HG03521 (cell line): Measurements from ENCODE around the gene MAPK8IP1.
A peak's percentile ranks its signal among the peaks of the same experiment; 100 is the strongest.

Experiments
- ATAC-seq: cut with Tn5 transposase; IDR thresholded peaks from one replicate; pipeline ENCODE4 v1.9.1; 2021; ENCODE audit warnings: mild to moderate bottlenecking, moderate library complexity; ENCODE audit not compliant: unreplicated experiment

The MAPK8IP1 gene

DNA sequence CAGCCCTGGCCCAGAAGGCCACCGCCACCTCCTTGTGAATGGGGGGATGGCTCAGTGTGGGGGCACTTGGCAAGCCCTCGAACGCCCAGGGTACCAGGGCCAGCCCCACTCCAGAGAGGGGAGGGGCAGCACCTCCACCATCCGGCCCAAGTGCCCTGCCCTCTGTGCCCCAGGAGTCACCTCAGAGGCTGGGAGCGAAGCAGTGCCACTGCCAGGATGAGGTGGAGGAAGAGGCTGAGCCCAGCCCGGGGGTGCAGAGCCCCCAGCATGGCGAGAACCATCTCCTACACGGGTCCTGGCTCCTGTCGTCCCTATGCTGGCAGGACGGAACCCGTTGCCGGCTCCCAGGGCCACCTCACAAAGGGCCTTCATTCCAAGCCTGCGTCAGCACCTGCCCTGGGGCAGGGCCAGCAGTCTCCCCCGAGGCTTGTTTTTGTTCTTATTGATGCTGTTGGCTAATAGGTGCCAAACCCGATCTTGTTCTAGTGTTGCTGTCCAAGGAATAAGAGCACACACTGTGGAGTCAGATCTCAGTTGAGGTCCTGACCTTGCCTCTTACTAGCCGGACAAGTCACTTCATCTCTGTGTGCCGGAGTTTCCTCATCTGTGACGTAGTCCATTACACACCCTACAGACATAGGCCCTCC lies 21.6 kb downstream of the MAPK8IP1 start, which contains the start of gene FREY1:
Gene FREY1, minus strand, starts transcription at position 307 of the 647 bp plus-strand sequence. Its CDS starts 26 bp downstream, at position 281.
- no peak for ATAC-seq

GRCh38 chr11:45907911-45908370 lies 22.5 kb downstream of the MAPK8IP1 start:
- no peak for ATAC-seq

GRCh38 chr11:45909594-45910475 lies 24.4 kb downstream of the MAPK8IP1 start:
- no peak for ATAC-seq

DNA sequence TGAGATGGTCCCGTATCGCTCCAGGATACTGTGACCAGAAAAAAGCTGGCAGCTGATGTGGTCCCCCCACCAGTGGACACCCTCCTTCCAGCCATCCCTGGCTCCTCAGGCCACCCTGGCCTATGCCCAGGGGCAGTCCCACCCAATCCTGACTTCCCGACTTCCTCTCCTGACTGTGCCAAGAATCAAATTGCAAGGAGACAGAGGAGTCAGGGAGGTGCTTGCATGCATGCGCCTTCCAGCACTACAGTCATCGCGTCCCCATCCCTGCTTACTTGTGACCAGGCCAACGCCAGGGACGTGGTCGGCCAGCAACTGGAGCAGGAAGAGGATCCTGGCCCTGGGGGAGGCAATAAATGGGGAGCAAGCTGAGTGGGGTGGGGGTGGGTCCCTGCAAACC lies 25.2 kb downstream of the MAPK8IP1 start:
- ATAC-seq, result no peak

GRCh38 chr11:45913514-45913913 lies 28.1 kb downstream of the MAPK8IP1 start:
- ATAC-seq, result no peak

- ATAC-seq, result no peak
Observed at GRCh38 chr11:45913942-45914635, 28.6 kb downstream of the MAPK8IP1 start.

- ATAC-seq, result no peak
Observed at GRCh38 chr11:45915446-45915845, 30.0 kb downstream of the MAPK8IP1 start.

- ATAC-seq, result no peak
Observed at GRCh38 chr11:45917286-45917622, 31.8 kb downstream of the MAPK8IP1 start.

DNA sequence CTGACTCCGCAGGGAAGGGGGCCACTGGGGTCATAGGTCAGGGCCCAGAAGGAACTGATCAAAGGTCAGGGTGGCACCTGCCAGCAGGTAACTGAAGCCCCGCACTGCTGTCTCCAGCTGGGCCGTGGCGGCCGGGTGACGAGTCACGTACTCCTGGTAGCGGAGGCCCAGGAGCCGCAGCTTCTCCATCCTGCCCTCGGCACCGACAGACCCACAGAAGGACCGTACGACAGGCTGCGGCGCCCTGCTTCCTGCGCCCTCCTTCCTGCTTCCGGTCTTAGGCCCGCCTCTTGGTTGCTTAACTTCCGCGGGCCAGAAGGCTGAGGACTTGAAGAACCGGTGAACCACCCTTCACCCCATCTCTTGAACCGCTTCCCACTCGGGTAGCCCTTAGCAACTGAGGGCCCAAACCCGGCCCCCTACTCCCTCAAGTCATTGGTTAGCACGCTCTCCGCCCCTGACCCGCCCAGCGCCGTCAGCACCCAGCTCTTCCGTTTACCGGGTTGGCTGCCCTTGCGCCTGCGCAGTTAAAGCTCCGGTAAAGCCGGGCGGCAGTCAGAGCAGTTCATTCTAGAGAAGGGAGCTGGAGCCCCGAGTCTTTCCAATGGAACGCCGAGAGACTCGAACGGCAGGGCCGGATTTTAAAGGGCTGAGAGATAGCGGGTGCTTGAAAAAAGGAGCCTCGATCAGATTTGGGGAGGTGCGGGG lies 32.3 kb downstream of the MAPK8IP1 start, which contains the start of gene PEX16:
Gene PEX16, minus strand, starts transcription at position 255 of the 708 bp plus-strand sequence. Its CDS starts 66 bp downstream, at position 189.
- peak; percentile 91 for ATAC-seq

GRCh38 chr11:45918331-45918941 lies 33.0 kb downstream of the MAPK8IP1 start:
- peak; percentile 24 for ATAC-seq

DNA sequence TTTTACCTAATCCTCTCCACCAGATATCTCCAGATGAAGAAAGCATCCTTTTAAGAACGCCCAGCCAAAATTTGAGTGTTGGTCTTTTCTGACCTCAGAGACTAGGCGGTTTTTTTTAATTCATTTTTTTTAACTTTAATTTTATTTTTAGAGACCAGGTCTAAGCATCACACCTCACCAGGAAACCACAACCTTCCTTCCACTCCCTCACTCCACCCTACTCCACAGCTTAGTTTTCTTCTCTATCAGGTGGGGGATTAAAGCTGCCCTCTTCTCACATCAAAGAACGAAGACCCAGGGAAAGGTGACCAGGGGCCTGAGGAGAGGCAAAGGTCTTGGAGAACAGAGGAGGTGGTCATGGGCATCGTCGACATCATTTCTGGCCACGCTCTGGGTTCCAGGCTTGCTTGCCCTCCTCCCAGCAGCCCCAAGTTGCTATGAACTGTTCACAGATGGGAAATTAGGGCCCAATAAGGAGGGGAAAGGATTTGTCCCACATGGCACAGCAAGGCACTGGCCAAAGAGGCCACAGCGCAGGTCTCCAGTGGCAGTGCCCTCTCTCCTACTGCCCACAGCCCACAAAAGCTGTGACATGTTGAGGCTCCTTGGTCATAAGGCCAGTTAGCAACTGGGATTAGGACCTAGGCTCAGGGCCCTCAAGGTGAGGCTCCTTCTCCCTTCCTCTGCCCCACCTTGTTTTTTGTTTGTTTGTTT lies 33.7 kb downstream of the MAPK8IP1 start:
- no peak for ATAC-seq

DNA sequence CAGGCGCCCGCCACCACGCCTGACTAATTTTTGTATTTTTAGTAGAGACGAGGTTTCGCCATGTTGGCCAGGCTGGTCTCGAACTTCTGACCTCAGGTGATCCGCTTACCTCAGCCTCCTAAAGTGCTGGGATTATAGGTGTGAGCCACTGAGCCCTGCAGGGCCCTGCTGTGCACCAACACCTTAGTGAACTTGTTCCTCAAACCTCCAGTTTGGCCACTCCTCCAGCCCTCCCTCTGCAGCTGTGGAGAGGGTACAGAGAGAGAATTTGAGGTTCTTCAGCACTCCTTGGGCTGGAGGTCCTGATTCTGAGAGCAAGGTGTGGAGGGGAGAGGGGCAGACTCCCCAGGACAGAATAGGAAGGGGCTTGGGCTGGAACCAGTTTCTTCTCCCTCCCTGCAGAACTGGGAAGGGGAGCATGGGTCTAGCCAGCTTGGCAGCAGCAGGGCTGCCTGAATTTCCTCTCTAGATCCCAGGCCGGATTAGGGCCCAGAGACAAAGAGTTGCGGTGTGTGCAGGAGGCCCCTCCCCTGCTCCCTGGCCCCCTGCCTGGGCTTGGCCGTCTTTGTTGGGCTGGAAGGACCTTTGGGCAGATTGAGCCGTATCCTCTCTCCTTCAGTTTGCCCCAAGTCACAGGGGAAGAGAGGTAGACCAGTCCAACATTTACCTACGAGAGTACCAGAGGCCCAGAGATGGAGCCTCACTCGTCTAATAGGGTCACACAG lies 34.5 kb downstream of the MAPK8IP1 start:
- no peak for ATAC-seq

GRCh38 chr11:45920531-45921477 lies 35.4 kb downstream of the MAPK8IP1 start:
- ATAC-seq, result no peak

GRCh38 chr11:45921561-45922424 lies 36.3 kb downstream of the MAPK8IP1 start:
- ATAC-seq, result no peak

DNA sequence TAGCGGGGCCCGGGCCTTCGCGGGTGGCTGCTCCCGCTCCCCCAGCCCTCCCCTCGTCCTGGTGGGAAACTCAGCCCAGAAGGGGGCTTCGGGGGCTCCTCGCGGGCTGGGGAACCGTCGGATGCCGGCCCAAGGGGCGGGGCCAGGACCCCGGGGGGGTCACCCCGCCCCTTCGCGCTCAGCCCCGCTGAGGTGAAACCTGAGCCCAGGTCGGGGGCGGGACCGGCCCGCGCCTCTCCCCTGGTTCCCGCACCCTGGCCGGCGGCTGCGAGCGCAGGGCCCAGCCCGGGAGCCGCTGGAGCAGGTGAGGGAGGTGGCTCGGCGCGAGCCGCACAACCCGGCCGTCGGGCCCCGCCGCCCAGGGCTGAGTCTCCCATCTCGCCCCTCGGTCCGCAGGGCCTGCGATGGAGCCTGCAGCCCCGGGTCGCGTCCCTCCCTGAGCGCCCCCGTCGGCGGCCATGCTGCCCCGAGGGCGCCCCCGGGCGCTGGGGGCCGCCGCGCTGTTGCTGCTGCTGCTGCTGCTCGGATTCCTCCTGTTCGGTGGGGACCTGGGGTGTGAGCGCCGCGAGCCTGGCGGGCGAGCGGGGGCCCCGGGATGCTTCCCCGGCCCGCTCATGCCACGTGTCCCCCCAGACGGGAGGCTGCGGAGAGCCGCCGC lies 37.1 kb downstream of the MAPK8IP1 start, which contains the start of gene LARGE2:
Gene LARGE2, plus strand, starts transcription at position 232 of the 658 bp plus-strand sequence. Its CDS starts 227 bp downstream, at position 459.
- no peak for ATAC-seq
